ENCODE results near the gene KCNH2.

Gene KCNH2

DNA sequence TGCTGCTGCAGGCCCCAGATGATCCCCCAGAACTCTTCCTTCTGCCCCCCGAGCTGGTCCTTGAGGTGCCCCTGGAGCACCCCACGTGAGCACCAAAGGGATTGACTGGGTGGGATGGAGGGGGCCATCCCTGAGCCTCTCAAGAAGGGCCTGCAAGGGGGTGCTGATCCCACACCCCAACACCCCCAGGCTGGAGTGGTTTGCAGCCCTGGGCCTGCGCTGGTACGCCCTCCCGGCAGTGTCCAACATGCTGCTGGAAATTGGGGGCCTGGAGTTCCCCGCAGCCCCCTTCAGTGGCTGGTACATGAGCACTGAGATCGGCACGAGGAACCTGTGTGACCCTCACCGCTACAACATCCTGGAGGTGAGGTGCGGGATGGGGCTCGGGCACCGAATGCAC lies 20.9 kb upstream of the KCNH2 start:
- Histone ChIP-seq H3K27me3 (ENCODE audit: low read length) (no peaks in the 10 kb centered on the region), H3K4me3 (ENCODE audit: insufficient read depth, low read length, poor library complexity, severe bottlenecking) (no peak overlapping the region), H3K4me2 (ENCODE audit: low read depth, low read length, poor library complexity, severe bottlenecking) (no peak overlapping the region), H3K36me3 (ENCODE audit: low read length) (no peaks in the 10 kb centered on the region), H3K9me3 (ENCODE audit: insufficient read depth, low read length) (no peaks in the 10 kb centered on the region), H4K20me1 (ENCODE audit: low read depth, low read length) (no peaks in the 10 kb centered on the region), H3K9me2 (replicated peaks; ENCODE audit: insufficient read depth, low read length) (no peaks in the 10 kb centered on the region), H3F3A (ENCODE audit: insufficient read depth) (no peaks in the 10 kb centered on the region), H3K79me2 (ENCODE audit: insufficient read depth, low read length) (no peaks in the 10 kb centered on the region), H2AFZ (ENCODE audit: low read depth, low read length, severe bottlenecking) (no peak overlapping the region), H3K27ac (ENCODE audit: low read depth, low read length) (no peak overlapping the region), H3K9ac (ENCODE audit: low read length) (no peak overlapping the region)
- TF ChIP-seq CTCF (IDR thresholded peaks at IDR 0.05; ENCODE audit: insufficient read depth, low read length, poor library complexity, severe bottlenecking): no peak

GRCh38 chr7:150998341-150998740 lies 20.2 kb upstream of the KCNH2 start:
- TF ChIP-seq CTCF (IDR thresholded peaks at IDR 0.05; ENCODE audit: insufficient read depth, low read length, poor library complexity, severe bottlenecking) (no peak), EZH2phosphoT487 (conservative IDR thresholded peaks at IDR 0.05; ENCODE audit: low read length) (no peak)
- H3K9me2 ChIP-seq (replicated peaks; ENCODE audit: insufficient read depth, low read length): no peaks in the 10 kb centered on the region
- H3K27ac ChIP-seq (ENCODE audit: low read depth, low read length): no peak overlapping the region
- no peaks in the 10 kb centered on the region for H3K27me3 ChIP-seq (ENCODE audit: low read length)
- no peaks in the 10 kb centered on the region for H3K36me3 ChIP-seq (ENCODE audit: low read length)
- no peak overlapping the region for H2AFZ ChIP-seq (ENCODE audit: low read depth, low read length, severe bottlenecking)
- no peaks in the 10 kb centered on the region for H3K79me2 ChIP-seq (ENCODE audit: insufficient read depth, low read length)
- no peak overlapping the region for H3K9ac ChIP-seq (ENCODE audit: low read length)
- no peak overlapping the region for H3K4me3 ChIP-seq (ENCODE audit: insufficient read depth, low read length, poor library complexity, severe bottlenecking)
- H4K20me1 ChIP-seq (ENCODE audit: low read depth, low read length): no peaks in the 10 kb centered on the region
- no peaks in the 10 kb centered on the region for H3K9me3 ChIP-seq (ENCODE audit: insufficient read depth, low read length)
- no peaks in the 10 kb centered on the region for H3F3A ChIP-seq (ENCODE audit: insufficient read depth)
- H3K4me2 ChIP-seq (ENCODE audit: low read depth, low read length, poor library complexity, severe bottlenecking): no peak overlapping the region

- TF ChIP-seq CTCF (IDR thresholded peaks at IDR 0.05; ENCODE audit: insufficient read depth, low read length, poor library complexity, severe bottlenecking) (no peak), EZH2phosphoT487 (conservative IDR thresholded peaks at IDR 0.05; ENCODE audit: low read length) (no peak)
- Histone ChIP-seq H3F3A (ENCODE audit: insufficient read depth) (no peaks in the 10 kb centered on the region), H3K9me3 (ENCODE audit: insufficient read depth, low read length) (no peaks in the 10 kb centered on the region), H3K9me2 (replicated peaks; ENCODE audit: insufficient read depth, low read length) (no peaks in the 10 kb centered on the region), H4K20me1 (ENCODE audit: low read depth, low read length) (no peaks in the 10 kb centered on the region), H3K4me2 (ENCODE audit: low read depth, low read length, poor library complexity, severe bottlenecking) (no peak overlapping the region), H3K9ac (ENCODE audit: low read length) (no peak overlapping the region), H2AFZ (ENCODE audit: low read depth, low read length, severe bottlenecking) (no peak overlapping the region), H3K4me3 (ENCODE audit: insufficient read depth, low read length, poor library complexity, severe bottlenecking) (no peak overlapping the region), H3K27me3 (ENCODE audit: low read length) (no peaks in the 10 kb centered on the region), H3K79me2 (ENCODE audit: insufficient read depth, low read length) (no peaks in the 10 kb centered on the region), H3K27ac (ENCODE audit: low read depth, low read length) (no peak overlapping the region), H3K36me3 (ENCODE audit: low read length) (no peaks in the 10 kb centered on the region)
Measured at GRCh38 chr7:150997817-150998216, 19.7 kb upstream of the KCNH2 start.

- Histone ChIP-seq H3K79me2 (ENCODE audit: insufficient read depth, low read length) (no peaks in the 10 kb centered on the region), H3F3A (ENCODE audit: insufficient read depth) (no peaks in the 10 kb centered on the region), H2AFZ (ENCODE audit: low read depth, low read length, severe bottlenecking) (no peak overlapping the region), H4K20me1 (ENCODE audit: low read depth, low read length) (no peaks in the 10 kb centered on the region), H3K4me2 (ENCODE audit: low read depth, low read length, poor library complexity, severe bottlenecking) (no peak overlapping the region), H3K36me3 (ENCODE audit: low read length) (no peaks in the 10 kb centered on the region), H3K9ac (ENCODE audit: low read length) (no peak overlapping the region), H3K4me3 (ENCODE audit: insufficient read depth, low read length, poor library complexity, severe bottlenecking) (no peak overlapping the region), H3K9me3 (ENCODE audit: insufficient read depth, low read length) (no peaks in the 10 kb centered on the region), H3K9me2 (replicated peaks; ENCODE audit: insufficient read depth, low read length) (no peaks in the 10 kb centered on the region), H3K27ac (ENCODE audit: low read depth, low read length) (no peak overlapping the region), H3K27me3 (ENCODE audit: low read length) (no peaks in the 10 kb centered on the region)
- TF ChIP-seq EZH2phosphoT487 (conservative IDR thresholded peaks at IDR 0.05; ENCODE audit: low read length) (no peak), CTCF (IDR thresholded peaks at IDR 0.05; ENCODE audit: insufficient read depth, low read length, poor library complexity, severe bottlenecking) (no peak)
Measured at GRCh38 chr7:150997075-150997511, 19.0 kb upstream of the KCNH2 start.

All from SU-DHL-6 (cell line).